DND-41 (cell line): ENCODE measurements around the gene SNX22.

Source experiments
- ATAC-seq: fragments of 200-7000 bp; cut with Tn5 transposase; 3 replicates; pipeline ENCODE4 v1.9.1; 2021; ENCODE audit warnings: low read depth; ENCODE audit not compliant: insufficient read depth
- DNase-seq: peaks from one replicate; pipeline ENCODE4 v3.0.0-alpha.2; 2020
- H2AFZ ChIP-seq: 2 replicates; pipeline ENCODE4 v1.6.0; 2012; ENCODE audit warnings: low read depth, low read length
- H3K27ac ChIP-seq: 2 replicates; pipeline ENCODE4 v1.5.1; 2012; ENCODE audit warnings: low read length, inconsistent platforms
- H3K27me3 ChIP-seq: fragments of 200-600 bp; sonication (generic); 2 replicates; pipeline ENCODE4 v1.6.0; 2012; ENCODE audit warnings: low read length, mild to moderate bottlenecking, inconsistent platforms; ENCODE audit not compliant: insufficient read depth, poor library complexity
- H3K36me3 ChIP-seq: 2 replicates; pipeline ENCODE4 v1.5.1; 2012; ENCODE audit warnings: low read length, inconsistent platforms; ENCODE audit not compliant: insufficient read depth
- H3K4me1 ChIP-seq: 2 replicates; pipeline ENCODE4 v1.5.1; 2012; ENCODE audit warnings: mild to moderate bottlenecking, low read length; ENCODE audit not compliant: insufficient read depth
- H3K4me2 ChIP-seq: 2 replicates; pipeline ENCODE4 v1.6.0; 2012; ENCODE audit warnings: mild to moderate bottlenecking, moderate library complexity, low read length, inconsistent platforms; ENCODE audit not compliant: insufficient read depth
- H3K4me3 ChIP-seq, 2 experiments: fragments of 200-600 bp in 1 of 2; shearing (Covaris generic) in 1 of 2; 2 replicates each; pipeline ENCODE4 v1.5.1; 2012 to 2016; ENCODE audit warnings: inconsistent platforms in 2 of 2, low read length in 2 of 2, mild to moderate bottlenecking in 2 of 2, low read depth in 1 of 2, moderate library complexity in 1 of 2
- H3K79me2 ChIP-seq: 2 replicates; pipeline ENCODE4 v1.6.0; 2012; ENCODE audit warnings: low read length, inconsistent platforms; ENCODE audit not compliant: insufficient read depth
- H3K9ac ChIP-seq: 2 replicates; pipeline ENCODE4 v1.6.0; 2012; ENCODE audit warnings: low read depth, mild to moderate bottlenecking, inconsistent platforms, low read length, moderate library complexity
- H3K9me3 ChIP-seq: 2 replicates; pipeline ENCODE4 v1.5.1; 2012; ENCODE audit warnings: low read length, moderate library complexity, mild to moderate bottlenecking, inconsistent platforms; ENCODE audit not compliant: insufficient read depth, severe bottlenecking
- H4K20me1 ChIP-seq: 2 replicates; pipeline ENCODE4 v1.6.0; 2012; ENCODE audit warnings: low read length; ENCODE audit not compliant: insufficient read depth
- CTCF ChIP-seq: IDR thresholded peaks from 2 replicates; pipeline ENCODE4 v1.5.1; 2012; ENCODE audit warnings: borderline replicate concordance, low read length, moderate library complexity, mild to moderate bottlenecking; ENCODE audit not compliant: poor library complexity, severe bottlenecking; ENCODE audit errors: extremely low read depth
- EZH2 ChIP-seq: IDR thresholded peaks from 3 replicates; pipeline ENCODE4 v1.6.1; 2012; ENCODE audit warnings: borderline replicate concordance, low read depth, mild to moderate bottlenecking, moderate library complexity, low read length, inconsistent platforms; ENCODE audit not compliant: severe bottlenecking

SNX22 gene

GRCh38 chr15:64127521-64128270 is 23.8 kb upstream of the SNX22 start:
- no peaks in the 10 kb centered on the region for H4K20me1 ChIP-seq
- DNase-seq (no peak), ATAC-seq (no peak)
- H3K36me3 ChIP-seq: peaks cover 84% of the 10 kb centered on the region
- no peak overlapping the region for H3K4me2 ChIP-seq
- no peak overlapping the region for H3K9ac ChIP-seq
- no peaks in the 10 kb centered on the region for H3K27me3 ChIP-seq
- H3K79me2 ChIP-seq: no peaks in the 10 kb centered on the region
- no peak overlapping the region for H3K27ac ChIP-seq
- no peaks in the 10 kb centered on the region for H3K9me3 ChIP-seq
- TF ChIP-seq CTCF (no peak), EZH2 (no peak)
- H3K4me3 ChIP-seq: no peak overlapping the region
- no peak overlapping the region for H2AFZ ChIP-seq
- H3K4me1 ChIP-seq: no peaks in the 10 kb centered on the region

GRCh38 chr15:64130159-64130558 is 21.4 kb upstream of the SNX22 start:
- no peaks in the 10 kb centered on the region for H3K4me1 ChIP-seq
- no peaks in the 10 kb centered on the region for H4K20me1 ChIP-seq
- no peaks in the 10 kb centered on the region for H3K79me2 ChIP-seq
- H2AFZ ChIP-seq: no peak overlapping the region
- no peak for DNase-seq
- peaks cover 86% of the 10 kb centered on the region for H3K36me3 ChIP-seq
- no peaks in the 10 kb centered on the region for H3K9me3 ChIP-seq
- ATAC-seq: no peak
- no peak overlapping the region for H3K4me3 ChIP-seq
- TF ChIP-seq CTCF (no peak), EZH2 (no peak)
- H3K27me3 ChIP-seq: no peaks in the 10 kb centered on the region
- no peak overlapping the region for H3K9ac ChIP-seq
- no peak overlapping the region for H3K27ac ChIP-seq
- no peak overlapping the region for H3K4me2 ChIP-seq

GRCh38 chr15:64131547-64131946 is 20.0 kb upstream of the SNX22 start:
- H3K4me3 ChIP-seq: no peak overlapping the region
- H4K20me1 ChIP-seq: no peaks in the 10 kb centered on the region
- no peak overlapping the region for H3K27ac ChIP-seq
- no peak for DNase-seq
- no peaks in the 10 kb centered on the region for H3K27me3 ChIP-seq
- H3K4me2 ChIP-seq: no peak overlapping the region
- H2AFZ ChIP-seq: no peak overlapping the region
- ATAC-seq: no peak
- H3K79me2 ChIP-seq: no peaks in the 10 kb centered on the region
- H3K9me3 ChIP-seq: no peaks in the 10 kb centered on the region
- H3K36me3 ChIP-seq: peaks cover 89% of the 10 kb centered on the region
- TF ChIP-seq EZH2 (no peak), CTCF (no peak)
- H3K9ac ChIP-seq: no peak overlapping the region
- no peaks in the 10 kb centered on the region for H3K4me1 ChIP-seq

GRCh38 chr15:64132217-64132616 is 19.3 kb upstream of the SNX22 start:
- H3K36me3 ChIP-seq: peaks cover 90% of the 10 kb centered on the region
- no peaks in the 10 kb centered on the region for H3K4me1 ChIP-seq
- H3K27me3 ChIP-seq: no peaks in the 10 kb centered on the region
- no peaks in the 10 kb centered on the region for H3K79me2 ChIP-seq
- DNase-seq (no peak), ATAC-seq (no peak)
- no peak overlapping the region for H3K4me2 ChIP-seq
- no peaks in the 10 kb centered on the region for H3K9me3 ChIP-seq
- TF ChIP-seq CTCF (no peak), EZH2 (no peak)
- no peak overlapping the region for H3K4me3 ChIP-seq
- no peaks in the 10 kb centered on the region for H4K20me1 ChIP-seq
- no peak overlapping the region for H3K27ac ChIP-seq
- no peak overlapping the region for H2AFZ ChIP-seq
- H3K9ac ChIP-seq: no peak overlapping the region
